Left lobe of liver (tissue), 2 donors: ENCODE results near the gene SHF. TPM values are rescaled to one million over a fixed set of nuclear protein-coding genes. Genes with fewer than 3 reads are reported as not detected.
A peak's percentile ranks its signal among the peaks of the same experiment; 100 is the strongest.
"Not testable (repeated sequence)": the region's sequence is repeated elsewhere in the genome, so short reads cannot be mapped to it uniquely, and the experiment has no call there.

Source experiments
- ATAC-seq: fragments of 200-7000 bp; cut with Tn5 transposase; one replicate; pipeline ENCODE4 v1.9.1; 2020; ENCODE audit warnings: mild to moderate bottlenecking, moderate library complexity
- DNase-seq: peaks from one replicate; pipeline ENCODE4 v3.0.0-alpha.2; 2020; ENCODE audit warnings: low spot score
- total RNA-seq: library from RNA; stranded (reverse); gene quantifications from one replicate; pipeline ENCODE4 v1.2.1, GENCODE V29; 2021
- donor health status: DM: no; HTN: no; CAD: no; lungs with moderate emphysema.
- donor health status: DM: no; HTN: yes; CAD: no.

Gene SHF
- total RNA-seq, 1 donor from 2014 or later, result 18.4 TPM

- ATAC-seq (no peak), DNase-seq (no peak)
These were observed 39.4 kb downstream of the SHF start for GRCh38 chr15:45148076-45149059.

GRCh38 chr15:45147606-45148005 is 40.2 kb downstream of the SHF start:
- ATAC-seq (no peak), DNase-seq (no peak)

GRCh38 chr15:45146405-45146804 is 41.4 kb downstream of the SHF start:
- ATAC-seq (peak; percentile 36), DNase-seq (no peak)

GRCh38 chr15:45144775-45145174 is 43.0 kb downstream of the SHF start:
- no peak for DNase-seq

GRCh38 chr15:45143946-45144345 is 43.8 kb downstream of the SHF start:
- DNase-seq, result no peak
- no peak for ATAC-seq

More at GRCh38 chr15:45144775-45145174, 43.0 kb downstream of the SHF start:
- ATAC-seq, result no peak

GRCh38 chr15:45143056-45143455 is 44.7 kb downstream of the SHF start:
- DNase-seq, result no peak
- ATAC-seq, result no peak

- no peak for ATAC-seq
- DNase-seq, result no peak
These were observed 46.4 kb downstream of the SHF start for GRCh38 chr15:45141386-45141785.

- DNase-seq (no peak), ATAC-seq (no peak)
These were observed 47.1 kb downstream of the SHF start for GRCh38 chr15:45140557-45141250.

- no peak for ATAC-seq
- no peak for DNase-seq
These were observed 48.0 kb downstream of the SHF start for GRCh38 chr15:45139770-45140169.

- peak; percentile 76 for ATAC-seq
- peak; percentile 70 for DNase-seq
These were observed 48.7 kb downstream of the SHF start for GRCh38 chr15:45138814-45139765.

- ATAC-seq (no peak), DNase-seq (no peak)
These were observed 50.1 kb downstream of the SHF start for GRCh38 chr15:45137703-45138102.

- DNase-seq, result no peak
- ATAC-seq, result no peak
These were observed 51.4 kb downstream of the SHF start for GRCh38 chr15:45136378-45136764.

- ATAC-seq, result peak; percentile 3
These were observed 51.9 kb downstream of the SHF start for GRCh38 chr15:45135705-45136377.

GRCh38 chr15:45134682-45135604 is 52.8 kb downstream of the SHF start:
- ATAC-seq (peak; percentile 82), DNase-seq (no peak)

More at GRCh38 chr15:45135705-45136377, 51.9 kb downstream of the SHF start:
- DNase-seq, result not testable (repeated sequence)

GRCh38 chr15:45134046-45134445 is 53.7 kb downstream of the SHF start:
- no peak for ATAC-seq
- no peak for DNase-seq

- DNase-seq (no peak), ATAC-seq (no peak)
These were observed 54.2 kb downstream of the SHF start for GRCh38 chr15:45133561-45133920.

- ATAC-seq (no peak), DNase-seq (no peak)
These were observed 54.8 kb downstream of the SHF start for GRCh38 chr15:45132844-45133560.

- no peak for ATAC-seq
- DNase-seq, result no peak
These were observed 56.3 kb downstream of the SHF start for GRCh38 chr15:45131510-45131909.
